Colonic mucosa (tissue), 4 donors: Measurements from ENCODE around the gene TICAM2. TPM values are rescaled to one million over a fixed set of nuclear protein-coding genes. Genes with fewer than 3 reads are reported as not detected.

Experiments used
- DNase-seq: peaks from one replicate; pipeline ENCODE4 v3.0.0-alpha.2; 2020
- H3K27ac ChIP-seq: fragments of 200-600 bp; one replicate; pipeline ENCODE4 v1.8.0; 2021
- H3K27me3 ChIP-seq: fragments of 200-600 bp; one replicate; pipeline ENCODE4 v1.8.0; 2021
- H3K36me3 ChIP-seq: fragments of 200-600 bp; one replicate; pipeline ENCODE4 v1.8.0; 2021
- H3K4me1 ChIP-seq: fragments of 200-600 bp; one replicate; pipeline ENCODE4 v1.8.0; 2021; ENCODE audit warnings: mild to moderate bottlenecking
- H3K4me3 ChIP-seq: fragments of 200-600 bp; one replicate; pipeline ENCODE4 v1.8.0; 2021
- H3K9ac ChIP-seq, 2 donors: one replicate each; pipeline ENCODE4 v1.7.0; 2013; ENCODE audit warnings: control low read depth in 2 of 2, low read depth in 2 of 2, low read length in 2 of 2
- H3K9me3 ChIP-seq: fragments of 200-600 bp; one replicate; pipeline ENCODE4 v1.8.0; 2021
- intact Hi-C: fragments of 100-400 bp; cut with DNase I; formaldehyde crosslinking; loops from one replicate; pipeline ENCODE4 v1.14.1; 2022
- total RNA-seq, 2 donors: library from RNA; stranded (reverse); fragmentation: NEBNext Ultra II Directional in 1 of 2; extraction: Animal tissue kit (Norgen Biotek cat#: 25700) in 1 of 2; gene quantifications; one replicate each; pipeline ENCODE4 v1.2.1, GENCODE V29; 2021
- TF ChIP-seq, protein P1 (sequence below): fragments of 200-600 bp; IDR thresholded peaks from one replicate; pipeline ENCODE4 v1.8.0; 2022; ENCODE audit warnings: antibody characterized with exemption, mild to moderate bottlenecking
- donor health status: healthy.
- donor health status: DM: no; HTN: no; CAD: no.
- donor health status: DM: no; HTN: no; CAD: no.

TICAM2 gene
- total RNA-seq, 2 donors from 2014 or later = 1.2 to 2.4 TPM

DNA sequence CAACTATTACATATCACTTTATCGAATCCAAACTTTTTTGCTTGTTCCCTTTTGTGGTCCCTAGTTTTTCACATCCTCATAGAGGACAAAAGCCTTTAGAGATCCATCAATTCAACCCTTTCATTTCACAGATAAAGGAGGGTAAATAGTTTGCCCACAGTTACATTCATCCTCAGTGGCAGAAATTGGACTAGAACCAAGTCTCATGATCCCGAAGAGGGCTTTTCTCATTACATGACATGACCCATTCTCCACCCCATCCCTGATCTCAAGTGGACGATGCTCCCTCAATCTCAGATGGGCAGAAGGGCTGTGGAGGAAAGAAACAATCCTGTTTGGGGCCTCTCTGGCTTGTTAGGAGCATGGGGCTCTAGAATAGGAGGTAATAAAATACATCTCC lies 23.1 kb downstream of the TICAM2 start:
- DNase-seq = no peak
- Histone ChIP-seq H3K4me3 (no peak overlapping the region), H3K9me3 (no peaks in the 10 kb centered on the region), H3K4me1 (no peaks in the 10 kb centered on the region), H3K36me3 (no peaks in the 10 kb centered on the region), H3K9ac (no peak overlapping the region), H3K27me3 (no peaks in the 10 kb centered on the region), H3K27ac (no peak overlapping the region)
- intact Hi-C loops = loop anchor here (5.0 kb wide), 1 partner anchor 267 kb away; no protein-coding TSS in a partner anchor
- TF ChIP-seq, protein P1, sequence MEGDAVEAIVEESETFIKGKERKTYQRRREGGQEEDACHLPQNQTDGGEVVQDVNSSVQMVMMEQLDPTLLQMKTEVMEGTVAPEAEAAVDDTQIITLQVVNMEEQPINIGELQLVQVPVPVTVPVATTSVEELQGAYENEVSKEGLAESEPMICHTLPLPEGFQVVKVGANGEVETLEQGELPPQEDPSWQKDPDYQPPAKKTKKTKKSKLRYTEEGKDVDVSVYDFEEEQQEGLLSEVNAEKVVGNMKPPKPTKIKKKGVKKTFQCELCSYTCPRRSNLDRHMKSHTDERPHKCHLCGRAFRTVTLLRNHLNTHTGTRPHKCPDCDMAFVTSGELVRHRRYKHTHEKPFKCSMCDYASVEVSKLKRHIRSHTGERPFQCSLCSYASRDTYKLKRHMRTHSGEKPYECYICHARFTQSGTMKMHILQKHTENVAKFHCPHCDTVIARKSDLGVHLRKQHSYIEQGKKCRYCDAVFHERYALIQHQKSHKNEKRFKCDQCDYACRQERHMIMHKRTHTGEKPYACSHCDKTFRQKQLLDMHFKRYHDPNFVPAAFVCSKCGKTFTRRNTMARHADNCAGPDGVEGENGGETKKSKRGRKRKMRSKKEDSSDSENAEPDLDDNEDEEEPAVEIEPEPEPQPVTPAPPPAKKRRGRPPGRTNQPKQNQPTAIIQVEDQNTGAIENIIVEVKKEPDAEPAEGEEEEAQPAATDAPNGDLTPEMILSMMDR = no peak

- H3K27ac ChIP-seq = no peak overlapping the region
- intact Hi-C loops = loop anchor here (5.0 kb wide), 1 partner anchor 266 kb away; no protein-coding TSS in a partner anchor
- H3K9me3 ChIP-seq = no peaks in the 10 kb centered on the region
- TF ChIP-seq, protein P1 = no peak
- H3K27me3 ChIP-seq = no peaks in the 10 kb centered on the region
- H3K36me3 ChIP-seq = no peaks in the 10 kb centered on the region
- no peak overlapping the region for H3K4me3 ChIP-seq
- DNase-seq = no peak
- no peak overlapping the region for H3K9ac ChIP-seq
- no peaks in the 10 kb centered on the region for H3K4me1 ChIP-seq
Observed at GRCh38 chr5:115578657-115579056, 23.6 kb downstream of the TICAM2 start.

DNA sequence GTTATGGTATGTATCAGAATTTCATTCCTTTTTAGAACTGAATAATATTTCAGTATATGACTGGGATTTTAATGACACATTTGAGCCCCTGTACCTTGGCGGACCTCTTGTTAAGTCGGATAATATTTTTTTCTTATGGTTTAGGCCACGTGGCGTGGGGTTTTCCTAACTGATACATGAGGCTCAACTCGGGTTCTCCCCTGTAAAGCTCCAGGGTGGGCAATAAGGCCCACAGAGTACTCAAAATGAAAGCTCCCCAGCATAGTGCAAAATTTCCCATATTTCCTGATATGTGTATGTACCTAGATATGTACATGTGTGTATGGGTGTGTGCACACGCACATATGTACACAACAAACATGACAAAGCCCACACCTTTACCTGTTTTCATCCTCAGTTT lies 24.5 kb downstream of the TICAM2 start:
- no peak overlapping the region for H3K4me3 ChIP-seq
- no peaks in the 10 kb centered on the region for H3K27me3 ChIP-seq
- no peak overlapping the region for H3K27ac ChIP-seq
- TF ChIP-seq, protein P1 = no peak
- H3K36me3 ChIP-seq = no peaks in the 10 kb centered on the region
- no peaks in the 10 kb centered on the region for H3K9me3 ChIP-seq
- H3K4me1 ChIP-seq = no peaks in the 10 kb centered on the region
- no peak for DNase-seq
- intact Hi-C loops = loop anchor here (5.0 kb wide), 1 partner anchor 265 kb away; no protein-coding TSS in a partner anchor
- no peak overlapping the region for H3K9ac ChIP-seq

DNA sequence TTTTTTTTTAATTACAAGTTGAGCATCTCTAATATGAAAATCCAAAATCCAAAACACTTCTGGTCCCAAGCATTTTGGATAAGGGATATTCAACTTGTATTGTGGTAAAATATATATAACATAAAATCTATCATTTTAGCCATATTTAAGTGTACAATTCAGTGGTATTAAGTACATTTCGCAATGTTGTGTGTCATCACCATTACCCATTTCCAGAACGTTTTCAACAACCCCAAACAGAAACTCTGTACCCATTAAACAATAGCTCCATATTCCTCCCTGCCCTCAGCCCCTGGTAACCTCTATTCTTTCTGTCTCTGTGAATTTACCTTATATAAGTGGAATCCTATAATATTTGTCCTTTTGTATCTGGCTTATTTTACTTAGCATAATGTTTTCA lies 24.9 kb downstream of the TICAM2 start:
- TF ChIP-seq, protein P1 = no peak
- intact Hi-C loops = loop anchor here (5.0 kb wide), 1 partner anchor 265 kb away; no protein-coding TSS in a partner anchor
- DNase-seq = no peak

DNA sequence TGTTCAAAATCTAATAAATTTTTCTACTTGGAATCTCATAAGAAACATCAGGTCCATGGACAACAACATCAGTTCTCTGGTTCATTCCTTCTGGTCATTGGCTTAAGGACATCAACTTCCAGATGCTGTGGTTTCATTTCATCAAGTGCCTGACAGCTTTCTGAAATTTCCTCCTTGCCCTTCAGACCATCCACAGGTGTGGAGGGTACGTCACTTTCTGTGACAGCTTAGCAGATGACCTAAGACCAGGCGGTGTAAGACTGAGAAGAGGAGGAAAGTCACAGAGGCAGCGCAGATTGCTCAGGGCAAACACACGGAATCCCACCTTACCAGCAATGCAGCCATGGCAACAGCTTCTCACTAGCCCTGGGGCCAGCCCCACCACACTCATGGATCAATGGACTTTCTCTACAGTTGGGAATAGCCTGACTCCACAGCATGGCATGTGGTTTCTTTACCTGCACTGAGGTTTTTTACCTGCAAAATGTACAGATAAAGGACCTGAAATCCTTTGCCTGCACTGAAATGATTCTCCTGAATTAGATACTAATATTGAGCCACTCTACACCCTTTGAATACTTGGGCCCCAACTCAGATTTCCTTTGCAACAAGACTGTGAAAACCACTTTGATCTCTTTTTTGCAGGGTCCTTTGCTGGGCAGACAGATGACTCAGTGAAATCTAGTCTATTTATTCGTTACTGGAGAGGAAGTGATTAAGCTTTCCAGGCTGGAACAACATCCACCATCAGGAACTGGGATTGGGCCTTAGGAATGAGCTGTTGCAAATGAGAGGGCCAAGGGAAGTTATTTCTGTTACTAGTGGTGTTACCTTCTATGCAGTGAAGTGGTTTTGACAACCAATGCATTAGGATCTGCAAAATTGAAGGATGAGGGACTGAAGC lies 26.9 kb downstream of the TICAM2 start:
- intact Hi-C loops = loop anchor here (5.0 kb wide), 1 partner anchor 263 kb away; no protein-coding TSS in a partner anchor
- no peaks in the 10 kb centered on the region for H3K4me1 ChIP-seq

More for the DNA sequence above, 24.9 kb downstream of the TICAM2 start:
- no peak overlapping the region for H3K27ac ChIP-seq
- H3K36me3 ChIP-seq = no peaks in the 10 kb centered on the region
- no peaks in the 10 kb centered on the region for H3K9me3 ChIP-seq
- no peaks in the 10 kb centered on the region for H3K27me3 ChIP-seq
- H3K9ac ChIP-seq = no peak overlapping the region
- H3K4me1 ChIP-seq = no peaks in the 10 kb centered on the region
- no peak overlapping the region for H3K4me3 ChIP-seq

More for the DNA sequence above, 26.9 kb downstream of the TICAM2 start:
- Histone ChIP-seq H3K9ac (no peak overlapping the region), H3K4me3 (no peak overlapping the region), H3K27ac (no peak overlapping the region), H3K27me3 (no peaks in the 10 kb centered on the region), H3K36me3 (no peaks in the 10 kb centered on the region), H3K9me3 (no peaks in the 10 kb centered on the region)
- DNase-seq = no peak
- TF ChIP-seq, protein P1 = no peak
